ENCODE results near the gene AMH.

AMH gene

GRCh38 chr19:2275588-2276428, 26.7 kb downstream of the AMH start:
- TF ChIP-seq TAF1 (IDR thresholded peaks at IDR 0.05; ENCODE audit: borderline replicate concordance, insufficient read depth, low read length): no peak
- no peak for TF ChIP-seq SIN3A (IDR thresholded peaks at IDR 0.05; ENCODE audit: borderline replicate concordance, insufficient read depth, low read length)
- TF ChIP-seq POLR2AphosphoS5 (IDR thresholded peaks at IDR 0.05; ENCODE audit: low read depth, low read length): no peak
- TF ChIP-seq REST (IDR thresholded peaks at IDR 0.05; ENCODE audit: insufficient read depth in 1 of 2, low read depth in 2 of 2, low read length in 2 of 2): no peak
- TF ChIP-seq FOXP2 (optimal IDR thresholded peaks at IDR 0.05; ENCODE audit: borderline replicate concordance, extremely low read depth, extremely low read length, insufficient read depth): no peak

- TF ChIP-seq TAF1 (IDR thresholded peaks at IDR 0.05; ENCODE audit: borderline replicate concordance, insufficient read depth, low read length) (no peak), REST (IDR thresholded peaks at IDR 0.05; ENCODE audit: insufficient read depth in 1 of 2, low read depth in 2 of 2, low read length in 2 of 2) (no peak), SIN3A (IDR thresholded peaks at IDR 0.05; ENCODE audit: borderline replicate concordance, insufficient read depth, low read length) (no peak), POLR2AphosphoS5 (IDR thresholded peaks at IDR 0.05; ENCODE audit: low read depth, low read length) (no peak), FOXP2 (optimal IDR thresholded peaks at IDR 0.05; ENCODE audit: borderline replicate concordance, extremely low read depth, extremely low read length, insufficient read depth) (no peak)
These were observed 27.4 kb downstream of the AMH start for GRCh38 chr19:2276429-2276986.

DNA sequence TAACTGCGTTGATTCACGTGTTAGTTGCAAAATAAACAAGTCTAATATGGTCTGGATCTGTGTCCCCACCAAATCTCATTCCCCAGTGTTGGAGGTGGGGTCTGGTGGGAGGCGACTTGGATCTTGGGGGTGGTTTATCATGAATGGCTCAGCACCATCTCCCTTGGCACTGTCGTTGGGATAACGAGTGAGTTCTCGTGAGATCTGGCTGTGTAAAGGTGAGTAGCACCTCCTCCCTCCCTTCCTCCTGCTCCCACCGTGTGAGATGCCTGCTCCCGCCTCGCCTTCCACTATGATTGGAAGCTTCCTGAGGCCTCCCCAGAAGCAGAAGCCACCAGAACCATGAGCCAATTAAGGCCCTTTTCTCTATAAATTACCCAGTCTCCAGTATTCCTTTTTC, 28.0 kb downstream of the AMH start:
- TF ChIP-seq FOXP2 (optimal IDR thresholded peaks at IDR 0.05; ENCODE audit: borderline replicate concordance, extremely low read depth, extremely low read length, insufficient read depth) (no peak), REST (IDR thresholded peaks at IDR 0.05; ENCODE audit: insufficient read depth in 1 of 2, low read depth in 2 of 2, low read length in 2 of 2) (no peak)

- no peak for TF ChIP-seq TAF1 (IDR thresholded peaks at IDR 0.05; ENCODE audit: borderline replicate concordance, insufficient read depth, low read length)
- no peak for TF ChIP-seq REST (IDR thresholded peaks at IDR 0.05; ENCODE audit: insufficient read depth in 1 of 2, low read depth in 2 of 2, low read length in 2 of 2)
- no peak for TF ChIP-seq POLR2AphosphoS5 (IDR thresholded peaks at IDR 0.05; ENCODE audit: low read depth, low read length)
- TF ChIP-seq FOXP2 (optimal IDR thresholded peaks at IDR 0.05; ENCODE audit: borderline replicate concordance, extremely low read depth, extremely low read length, insufficient read depth): no peak
- TF ChIP-seq SIN3A (IDR thresholded peaks at IDR 0.05; ENCODE audit: borderline replicate concordance, insufficient read depth, low read length): no peak
These were observed 29.5 kb downstream of the AMH start for GRCh38 chr19:2278459-2279158.
